Keratinocyte (primary cell): ENCODE measurements around the gene COQ7. TPM values are rescaled to one million over a fixed set of nuclear protein-coding genes. Genes with fewer than 3 reads are reported as not detected.

Experiments used
- DNase-seq: peaks from one replicate; pipeline ENCODE4 v3.0.0-alpha.2; 2011; ENCODE audit warnings: low read depth, missing footprints, low spot score
- FAIRE-seq: peaks from 2 replicates; lab custom pipeline; 2011; peaks lifted over from hg19 to GRCh38; lab: Jason Lieb, UNC
- H2AFZ ChIP-seq: 2 replicates; pipeline ENCODE4 v1.6.0; 2012; ENCODE audit warnings: low read length, control low read depth, inconsistent platforms; ENCODE audit not compliant: control insufficient read depth
- H3K27ac ChIP-seq: 2 replicates; pipeline ENCODE4 v1.5.1; 2011; ENCODE audit warnings: low read length; ENCODE audit not compliant: control insufficient read depth, insufficient read depth
- H3K27me3 ChIP-seq: 3 replicates; pipeline ENCODE4 v1.6.0; 2011; ENCODE audit warnings: low read length; ENCODE audit not compliant: control insufficient read depth, insufficient read depth; ENCODE audit errors: extremely low read depth
- H3K36me3 ChIP-seq, 2 experiments: 2 replicates in 1 of 2; 3 replicates in 1 of 2; pipeline ENCODE4 v1.5.1; 2011; ENCODE audit warnings: low read length in 2 of 2, mild to moderate bottlenecking in 1 of 2; ENCODE audit not compliant: control insufficient read depth in 2 of 2, insufficient read depth in 2 of 2; ENCODE audit errors: extremely low read depth in 1 of 2
- H3K4me1 ChIP-seq: 3 replicates; pipeline ENCODE4 v1.5.1; 2011; ENCODE audit warnings: low read length; ENCODE audit not compliant: control insufficient read depth, insufficient read depth; ENCODE audit errors: extremely low read depth
- H3K4me2 ChIP-seq: 3 replicates; pipeline ENCODE4 v1.6.0; 2011; ENCODE audit warnings: low read depth, low read length; ENCODE audit not compliant: control insufficient read depth, insufficient read depth; ENCODE audit errors: extremely low read depth
- H3K4me3 ChIP-seq, 3 experiments: fragments of 200-600 bp in 1 of 3; sonication (generic) in 1 of 3; 2 replicates in 2 of 3; 3 replicates in 1 of 3; pipeline ENCODE4 v1.5.1; 2011 to 2016; ENCODE audit warnings: low read length in 3 of 3, mild to moderate bottlenecking in 3 of 3, control low read depth in 2 of 3, inconsistent platforms in 1 of 3, low read depth in 1 of 3, mixed read lengths in 1 of 3, mixed run types in 1 of 3, moderate library complexity in 1 of 3; ENCODE audit not compliant: control insufficient read depth in 2 of 3, insufficient read depth in 2 of 3; ENCODE audit errors: extremely low read depth in 1 of 3
- H3K79me2 ChIP-seq: 2 replicates; pipeline ENCODE4 v1.6.0; 2012; ENCODE audit warnings: low read length; ENCODE audit not compliant: control insufficient read depth, insufficient read depth
- H3K9ac ChIP-seq: 3 replicates; pipeline ENCODE4 v1.6.0; 2011; ENCODE audit warnings: low read length; ENCODE audit not compliant: control insufficient read depth, insufficient read depth; ENCODE audit errors: extremely low read depth
- H3K9me1 ChIP-seq: 3 replicates; pipeline ENCODE4 v1.6.0; 2011; ENCODE audit warnings: low read length; ENCODE audit not compliant: control insufficient read depth, insufficient read depth; ENCODE audit errors: extremely low read depth
- H3K9me3 ChIP-seq: 2 replicates; pipeline ENCODE4 v1.5.1; 2012; ENCODE audit warnings: low read depth, low read length; ENCODE audit not compliant: control insufficient read depth
- H4K20me1 ChIP-seq: 3 replicates; pipeline ENCODE4 v1.6.0; 2011; ENCODE audit warnings: low read length; ENCODE audit not compliant: control insufficient read depth, insufficient read depth; ENCODE audit errors: extremely low read depth
- EZH2 ChIP-seq: IDR thresholded peaks from one replicate; pipeline ENCODE4 v1.6.1; 2012; ENCODE audit warnings: inconsistent platforms, mild to moderate bottlenecking, low read length, moderate library complexity
- dilution Hi-C: fragments of 300-500 bp; cut with MboI; formaldehyde crosslinking; loops from one replicate; pipeline ENCODE4 v1.7.0; 2020; ENCODE audit warnings: low sequenced_read_pairs; ENCODE audit not compliant: extremely low pct_ligation_motif_present
- polyA plus RNA-seq, 5 experiments: library from polyadenylated mRNA; depleted of rRNA in 3 of 5; stranded (reverse) in 3 of 5; stranded (forward) in 1 of 5; unstranded in 1 of 5; fragments of >200 nt; gene quantifications; 1 replicate in 1 of 5; 2 replicates in 3 of 5; 3 replicates in 1 of 5; pipeline versions ENCODE4 v1.2.1 to v1.2.3, GENCODE V29; 2011 to 2012; ENCODE audit warnings: missing spikeins in 2 of 5, low read depth in 1 of 5, low replicate concordance in 1 of 5
- TF ChIP-seq, protein P1 (sequence below), 3 experiments: IDR thresholded peaks in 1 of 3; conservative IDR thresholded peaks in 1 of 3; optimal IDR thresholded peaks in 1 of 3; 2 replicates in 2 of 3; 3 replicates in 1 of 3; pipeline versions ENCODE3 to v1.5.1; 2011; ENCODE audit warnings: low read length in 3 of 3, mild to moderate bottlenecking in 3 of 3, moderate library complexity in 2 of 3, control low read depth in 1 of 3, inconsistent platforms in 1 of 3; ENCODE audit not compliant: insufficient read depth in 2 of 3; ENCODE audit errors: extremely low read depth in 1 of 3

Gene COQ7
- polyA plus RNA-seq, 1 donor (not counting 4 experiments of a cell fraction or from before 2014, with no cell fraction given) = 11.0 TPM

DNA sequence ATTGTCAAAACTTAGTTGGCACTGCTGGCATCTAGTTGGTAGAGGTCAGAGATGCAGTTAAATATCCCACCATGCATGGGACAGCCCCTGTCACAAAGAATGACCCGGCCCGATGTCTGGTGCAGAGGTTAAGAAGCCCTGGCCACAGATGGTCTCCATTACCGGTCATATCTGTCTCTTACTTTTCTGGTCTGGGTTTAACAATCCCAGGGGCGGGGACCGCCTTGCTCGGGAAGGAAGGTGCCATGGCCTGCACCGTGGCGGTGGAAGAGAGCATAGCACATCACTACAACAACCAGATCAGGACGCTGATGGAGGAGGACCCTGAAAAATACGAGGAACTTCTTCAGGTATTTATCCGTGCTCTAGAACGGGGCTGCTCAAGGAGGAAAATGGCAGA, 8.1 kb downstream of the COQ7 start:
- FAIRE-seq = no peak
- peaks cover 4 to 16% of the 10 kb centered on the region in 2 experiments for H3K36me3 ChIP-seq
- no peak overlapping the region for H3K4me3 ChIP-seq

DNA sequence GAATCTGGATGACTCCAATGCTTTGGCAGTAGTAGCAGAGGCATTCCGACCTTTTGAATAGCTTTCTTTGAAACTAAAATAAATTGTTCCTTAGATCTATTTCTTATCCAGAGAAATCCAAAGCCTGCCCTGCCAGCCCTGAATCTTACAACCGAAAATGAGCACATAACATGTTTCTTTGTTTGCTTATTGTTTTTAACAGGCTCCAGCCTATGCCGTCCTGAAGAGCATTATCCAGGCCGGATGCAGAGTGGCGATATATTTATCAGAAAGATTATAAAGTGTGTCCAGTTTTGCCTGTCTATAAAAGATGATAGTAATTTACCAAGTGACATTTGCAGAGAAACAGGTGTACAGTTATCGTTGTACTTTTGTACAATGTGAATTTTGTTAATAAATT, 10.5 kb downstream of the COQ7 start:
- H4K20me1 ChIP-seq = no peaks in the 10 kb centered on the region
- no peaks in the 10 kb centered on the region for H3K4me1 ChIP-seq
- no peak overlapping the region for H3K4me2 ChIP-seq
- no peaks in the 10 kb centered on the region for H3K27me3 ChIP-seq
- TF ChIP-seq, protein P1, sequence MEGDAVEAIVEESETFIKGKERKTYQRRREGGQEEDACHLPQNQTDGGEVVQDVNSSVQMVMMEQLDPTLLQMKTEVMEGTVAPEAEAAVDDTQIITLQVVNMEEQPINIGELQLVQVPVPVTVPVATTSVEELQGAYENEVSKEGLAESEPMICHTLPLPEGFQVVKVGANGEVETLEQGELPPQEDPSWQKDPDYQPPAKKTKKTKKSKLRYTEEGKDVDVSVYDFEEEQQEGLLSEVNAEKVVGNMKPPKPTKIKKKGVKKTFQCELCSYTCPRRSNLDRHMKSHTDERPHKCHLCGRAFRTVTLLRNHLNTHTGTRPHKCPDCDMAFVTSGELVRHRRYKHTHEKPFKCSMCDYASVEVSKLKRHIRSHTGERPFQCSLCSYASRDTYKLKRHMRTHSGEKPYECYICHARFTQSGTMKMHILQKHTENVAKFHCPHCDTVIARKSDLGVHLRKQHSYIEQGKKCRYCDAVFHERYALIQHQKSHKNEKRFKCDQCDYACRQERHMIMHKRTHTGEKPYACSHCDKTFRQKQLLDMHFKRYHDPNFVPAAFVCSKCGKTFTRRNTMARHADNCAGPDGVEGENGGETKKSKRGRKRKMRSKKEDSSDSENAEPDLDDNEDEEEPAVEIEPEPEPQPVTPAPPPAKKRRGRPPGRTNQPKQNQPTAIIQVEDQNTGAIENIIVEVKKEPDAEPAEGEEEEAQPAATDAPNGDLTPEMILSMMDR (optimal IDR thresholded peaks at IDR 0.05 in 1 of 3, IDR thresholded peaks at IDR 0.05 in 1 of 3, conservative IDR thresholded peaks at IDR 0.05 in 1 of 3; ENCODE audit: extremely low read depth in 1 of 3, insufficient read depth in 2 of 3, low read length in 3 of 3) = no peak
- no peak for TF ChIP-seq EZH2
- H3K36me3 ChIP-seq = peaks cover 3 to 16% of the 10 kb centered on the region in 2 experiments
- no peaks in the 10 kb centered on the region for H3K9me3 ChIP-seq
- H3K27ac ChIP-seq = no peak overlapping the region
- no peak overlapping the region for H3K9ac ChIP-seq
- dilution Hi-C loops = no loop called here
- H3K9me1 ChIP-seq = no peaks in the 10 kb centered on the region
- H3K4me3 ChIP-seq = no peak overlapping the region
- H3K79me2 ChIP-seq = no peaks in the 10 kb centered on the region
- no peak for DNase-seq
- no peak overlapping the region for H2AFZ ChIP-seq
- FAIRE-seq = no peak

More for the DNA sequence above, 8.1 kb downstream of the COQ7 start:
- no peak overlapping the region for H3K4me2 ChIP-seq
- H3K27me3 ChIP-seq = no peaks in the 10 kb centered on the region
- no peaks in the 10 kb centered on the region for H4K20me1 ChIP-seq
- no peak overlapping the region for H2AFZ ChIP-seq
- no peaks in the 10 kb centered on the region for H3K9me1 ChIP-seq
- no peak overlapping the region for H3K27ac ChIP-seq
- H3K79me2 ChIP-seq = no peaks in the 10 kb centered on the region
- DNase-seq = no peak
- dilution Hi-C loops = no loop called here
- TF ChIP-seq, protein P1 (optimal IDR thresholded peaks at IDR 0.05 in 1 of 3, IDR thresholded peaks at IDR 0.05 in 1 of 3, conservative IDR thresholded peaks at IDR 0.05 in 1 of 3; ENCODE audit: extremely low read depth in 1 of 3, insufficient read depth in 2 of 3, low read length in 3 of 3) = no peak
- no peak for TF ChIP-seq EZH2
- H3K4me1 ChIP-seq = no peaks in the 10 kb centered on the region
- H3K9ac ChIP-seq = no peak overlapping the region
- no peaks in the 10 kb centered on the region for H3K9me3 ChIP-seq
